ENCODE results near the gene UQCC5.

GRCh38 chr3:52558436-52558835 lies 22.0 kb downstream of the UQCC5 start:
- no peak for TF ChIP-seq TSHZ2 (CRISPR knock-in tag; IDR thresholded peaks at IDR 0.05)
- no peak for TF ChIP-seq ZFP30 (CRISPR knock-in tag; IDR thresholded peaks at IDR 0.05)
- no peak for TF ChIP-seq GLIS3 (CRISPR knock-in tag; IDR thresholded peaks at IDR 0.05)
- TF ChIP-seq CSRNP3 (CRISPR knock-in tag; IDR thresholded peaks at IDR 0.05) = no peak
- no peak for TF ChIP-seq PATZ1 (CRISPR knock-in tag; IDR thresholded peaks at IDR 0.05; ENCODE audit: borderline replicate concordance)
- no peak for TF ChIP-seq CREB5 (CRISPR knock-in tag; IDR thresholded peaks at IDR 0.05; ENCODE audit: low read depth)
- no peak for TF ChIP-seq TOX (CRISPR knock-in tag; IDR thresholded peaks at IDR 0.05; ENCODE audit: borderline replicate concordance)
- no peak for TF ChIP-seq ISL1 (CRISPR knock-in tag; IDR thresholded peaks at IDR 0.05)
- TF ChIP-seq RARB (CRISPR knock-in tag; IDR thresholded peaks at IDR 0.05) = no peak
- TF ChIP-seq ZFP3 (CRISPR knock-in tag; IDR thresholded peaks at IDR 0.05) = no peak
- TF ChIP-seq ARNTL (CRISPR knock-in tag; IDR thresholded peaks at IDR 0.05; ENCODE audit: borderline replicate concordance, low read depth) = no peak
- no peak for TF ChIP-seq ZNF70 (CRISPR knock-in tag; IDR thresholded peaks at IDR 0.05)
- no peak for TF ChIP-seq SNAI2 (CRISPR knock-in tag; IDR thresholded peaks at IDR 0.05)

All from SK-N-SH treated with all-trans-retinoic acid at 6 μM for 48 hours (cell line).